HEK293 (cell line): ENCODE data around the gene CBX2.

Experiments
- BCL11A ChIP-seq: fragments of 450-650 bp; formaldehyde crosslinking; IDR thresholded peaks from 2 replicates; pipeline ENCODE4 v1.5.1; 2016; ENCODE audit warnings: low read depth, missing biosample characterization, missing genetic modification characterization
- EGR2 ChIP-seq: fragments of 450-650 bp; formaldehyde crosslinking; IDR thresholded peaks from 2 replicates; pipeline ENCODE4 v1.5.1; 2016; ENCODE audit warnings: low read depth, missing biosample characterization, missing genetic modification characterization
- GFI1B ChIP-seq: fragments of 450-650 bp; formaldehyde crosslinking; IDR thresholded peaks from 2 replicates; pipeline ENCODE4 v1.5.1; 2016; ENCODE audit warnings: missing biosample characterization, missing genetic modification characterization
- GLIS1 ChIP-seq: fragments of 450-650 bp; formaldehyde crosslinking; IDR thresholded peaks from 2 replicates; pipeline ENCODE4 v1.5.1; 2016; ENCODE audit warnings: missing biosample characterization, missing genetic modification characterization
- GLIS2 ChIP-seq: fragments of 450-650 bp; formaldehyde crosslinking; IDR thresholded peaks from 2 replicates; pipeline ENCODE4 v1.5.1; 2016; ENCODE audit warnings: missing biosample characterization, missing genetic modification characterization
- INSM2 ChIP-seq: fragments of 450-650 bp; formaldehyde crosslinking; IDR thresholded peaks from 2 replicates; pipeline ENCODE4 v1.5.1; 2016; ENCODE audit warnings: missing biosample characterization, missing genetic modification characterization
- KLF1 ChIP-seq: fragments of 450-650 bp; formaldehyde crosslinking; IDR thresholded peaks from 2 replicates; pipeline ENCODE4 v1.5.1; 2016; ENCODE audit warnings: missing biosample characterization, missing genetic modification characterization
- MEIS1 ChIP-seq: sonication (generic); formaldehyde crosslinking; IDR thresholded peaks from 2 replicates; pipeline ENCODE4 v1.8.1; 2022; ENCODE audit warnings: missing genetic modification reagents, mild to moderate bottlenecking, borderline replicate concordance
- OSR2 ChIP-seq: fragments of 450-650 bp; formaldehyde crosslinking; IDR thresholded peaks from 2 replicates; pipeline ENCODE4 v1.5.1; 2016; ENCODE audit warnings: missing biosample characterization, missing genetic modification characterization
- REPIN1 ChIP-seq: fragments of 450-650 bp; formaldehyde crosslinking; IDR thresholded peaks from 2 replicates; pipeline ENCODE4 v1.5.1; 2017; ENCODE audit warnings: missing biosample characterization, missing genetic modification characterization, low read depth
- SP3 ChIP-seq: fragments of 450-650 bp; formaldehyde crosslinking; IDR thresholded peaks from 2 replicates; pipeline ENCODE4 v1.5.1; 2016; ENCODE audit warnings: missing biosample characterization, missing genetic modification characterization
- YY2 ChIP-seq: fragments of 450-650 bp; formaldehyde crosslinking; IDR thresholded peaks from 2 replicates; pipeline ENCODE4 v1.5.1; 2016; ENCODE audit warnings: missing biosample characterization, missing genetic modification characterization
- ZBTB8A ChIP-seq: fragments of 450-650 bp; formaldehyde crosslinking; IDR thresholded peaks from 2 replicates; pipeline ENCODE4 v1.5.1; 2016; ENCODE audit warnings: missing biosample characterization, missing genetic modification characterization
- ZIC2 ChIP-seq: fragments of 450-650 bp; formaldehyde crosslinking; IDR thresholded peaks from 2 replicates; pipeline ENCODE4 v1.5.1; 2016; ENCODE audit warnings: missing biosample characterization, missing genetic modification characterization
- ZNF140 ChIP-seq: fragments of 450-650 bp; formaldehyde crosslinking; IDR thresholded peaks from 2 replicates; pipeline ENCODE4 v1.5.1; 2016; ENCODE audit warnings: missing biosample characterization, missing genetic modification characterization
- ZNF148 ChIP-seq: fragments of 450-650 bp; formaldehyde crosslinking; IDR thresholded peaks from 2 replicates; pipeline ENCODE4 v1.5.0; 2017; ENCODE audit warnings: missing biosample characterization, missing genetic modification characterization, borderline replicate concordance
- ZNF2 ChIP-seq: fragments of 450-650 bp; formaldehyde crosslinking; IDR thresholded peaks from 2 replicates; pipeline ENCODE4 v1.5.1; 2016; ENCODE audit warnings: missing biosample characterization, missing genetic modification characterization
- ZNF214 ChIP-seq: fragments of 450-650 bp; formaldehyde crosslinking; IDR thresholded peaks from 2 replicates; pipeline ENCODE4 v1.5.1; 2017; ENCODE audit warnings: missing biosample characterization, mild to moderate bottlenecking, missing genetic modification characterization, borderline replicate concordance
- ZNF223 ChIP-seq: fragments of 450-650 bp; formaldehyde crosslinking; IDR thresholded peaks from 2 replicates; pipeline ENCODE4 v1.5.1; 2016; ENCODE audit warnings: missing biosample characterization, missing genetic modification characterization
- ZNF23 ChIP-seq: fragments of 450-650 bp; formaldehyde crosslinking; IDR thresholded peaks from 2 replicates; pipeline ENCODE4 v1.5.1; 2016; ENCODE audit warnings: missing biosample characterization, missing genetic modification characterization, borderline replicate concordance
- ZNF280C ChIP-seq: fragments of 450-650 bp; formaldehyde crosslinking; IDR thresholded peaks from 2 replicates; pipeline ENCODE4 v1.5.1; 2016; ENCODE audit warnings: missing biosample characterization, missing genetic modification characterization
- ZNF404 ChIP-seq: fragments of 450-650 bp; formaldehyde crosslinking; IDR thresholded peaks from 2 replicates; pipeline ENCODE4 v1.5.1; 2017; ENCODE audit warnings: missing biosample characterization, missing genetic modification characterization
- ZNF449 ChIP-seq: fragments of 450-650 bp; formaldehyde crosslinking; IDR thresholded peaks from 2 replicates; pipeline ENCODE4 v1.5.1; 2017; ENCODE audit warnings: missing biosample characterization, mild to moderate bottlenecking, missing genetic modification characterization, moderate library complexity
- ZNF510 ChIP-seq: fragments of 450-650 bp; formaldehyde crosslinking; IDR thresholded peaks from 2 replicates; pipeline ENCODE4 v1.5.1; 2018; ENCODE audit warnings: mild to moderate bottlenecking, missing genetic modification characterization, missing biosample characterization; ENCODE audit not compliant: insufficient replicate concordance
- ZNF571 ChIP-seq: fragments of 450-650 bp; formaldehyde crosslinking; IDR thresholded peaks from 2 replicates; pipeline ENCODE4 v1.5.0; 2017; ENCODE audit warnings: missing biosample characterization, missing genetic modification characterization
- ZNF600 ChIP-seq: fragments of 450-650 bp; formaldehyde crosslinking; IDR thresholded peaks from 2 replicates; pipeline ENCODE4 v1.5.1; 2016; ENCODE audit warnings: missing biosample characterization, missing genetic modification characterization
- ZNF626 ChIP-seq: fragments of 450-650 bp; sonication (Bioruptor Pico); formaldehyde crosslinking; IDR thresholded peaks from 2 replicates; pipeline ENCODE4 v1.5.1; 2018; ENCODE audit warnings: missing biosample characterization, missing genetic modification characterization, inconsistent platforms
- ZNF629 ChIP-seq: fragments of 450-650 bp; formaldehyde crosslinking; IDR thresholded peaks from 2 replicates; pipeline ENCODE4 v1.5.1; 2017; ENCODE audit warnings: missing biosample characterization, missing genetic modification characterization
- ZNF654 ChIP-seq: fragments of 450-650 bp; formaldehyde crosslinking; IDR thresholded peaks from 2 replicates; pipeline ENCODE4 v1.5.1; 2016; ENCODE audit warnings: low read depth, missing biosample characterization, missing genetic modification characterization
- ZNF670 ChIP-seq: fragments of 450-650 bp; formaldehyde crosslinking; IDR thresholded peaks from 2 replicates; pipeline ENCODE4 v1.5.1; 2016; ENCODE audit warnings: missing biosample characterization, missing genetic modification characterization, low read depth
- ZNF843 ChIP-seq: fragments of 450-650 bp; formaldehyde crosslinking; IDR thresholded peaks from 2 replicates; pipeline ENCODE4 v1.5.1; 2016; ENCODE audit warnings: missing biosample characterization, missing genetic modification characterization
- ZSCAN18 ChIP-seq: fragments of 450-650 bp; formaldehyde crosslinking; IDR thresholded peaks from 2 replicates; pipeline ENCODE4 v1.5.1; 2016; ENCODE audit warnings: missing biosample characterization, missing genetic modification characterization

Gene CBX2

GRCh38 chr17:79810130-79811010, 32.4 kb downstream of the CBX2 start (continued):
- TF ChIP-seq ZSCAN18 (tag by site-specific recombination) (no peak), ZNF148 (tag by site-specific recombination) (no peak), OSR2 (tag by site-specific recombination) (peak; percentile 65), GFI1B (tag by site-specific recombination) (no peak), ZNF23 (tag by site-specific recombination) (no peak), ZNF670 (tag by site-specific recombination) (no peak), ZNF280C (tag by site-specific recombination) (no peak), ZNF571 (tag by site-specific recombination) (no peak), GLIS2 (tag by site-specific recombination) (peak; percentile 61), MEIS1 (no peak), ZNF214 (tag by site-specific recombination) (no peak), ZIC2 (peak; percentile 12; the same call in 1 of the 2 replicates), ZNF654 (tag by site-specific recombination) (no peak), ZNF843 (tag by site-specific recombination) (no peak), KLF1 (tag by site-specific recombination) (no peak), YY2 (tag by site-specific recombination) (no peak), INSM2 (tag by site-specific recombination) (no peak), ZBTB8A (tag by site-specific recombination) (peak; percentile 90), ZNF629 (tag by site-specific recombination) (no peak), ZNF223 (peak; percentile 79), ZNF140 (tag by site-specific recombination) (no peak), REPIN1 (no peak), BCL11A (tag by site-specific recombination) (peak; percentile 66; the same call in 1 of the 2 replicates), ZNF626 (tag by site-specific recombination) (no peak), ZNF2 (tag by site-specific recombination) (peak; percentile 76; the same call in 1 of the 2 replicates), ZNF449 (tag by site-specific recombination) (no peak), GLIS1 (tag by site-specific recombination) (peak; percentile 46; the same call in 1 of the 2 replicates), ZNF600 (tag by site-specific recombination) (no peak), SP3 (tag by site-specific recombination) (peak; percentile 21; the same call in 1 of the 2 replicates), ZNF404 (tag by site-specific recombination) (no peak), ZNF510 (tag by site-specific recombination) (no peak), EGR2 (tag by site-specific recombination) (peak; percentile 93)
